Stomach (tissue), 9 donors: ENCODE data around the gene KCTD16. TPM values are rescaled to one million over a fixed set of nuclear protein-coding genes. Genes with fewer than 3 reads are reported as not detected.

Experiments used
- DNase-seq, 2 donors: peaks; one replicate each; pipeline versions ENCODE4 v3.0.0 to v3.0.0-alpha.2; 2013 to 2019
- H3K27ac ChIP-seq, 5 donors: fragments of 200-600 bp in 4 of 5; sonication (generic) in 4 of 5; one replicate each; pipeline ENCODE4 v1.5.1; 2013 to 2019; ENCODE audit warnings: mild to moderate bottlenecking in 1 of 5, moderate library complexity in 1 of 5
- H3K27me3 ChIP-seq, 3 donors: fragments of 200-600 bp; sonication (generic); one replicate each; pipeline ENCODE4 v1.5.1; 2017 to 2019; ENCODE audit warnings: mixed run types in 1 of 3
- H3K36me3 ChIP-seq, 4 donors: fragments of 200-600 bp; sonication (generic); 1 replicate in 3 of 4; 2 replicates in 1 of 4; pipeline ENCODE4 v1.5.1; 2016 to 2019
- H3K4me1 ChIP-seq, 4 donors: fragments of 200-600 bp; sonication (generic); one replicate each; pipeline ENCODE4 v1.5.1; 2016 to 2019
- H3K4me3 ChIP-seq, 4 donors: fragments of 200-600 bp; sonication (generic) in 3 of 4; one replicate each; pipeline ENCODE4 v1.5.1; 2016 to 2019; ENCODE audit warnings: mild to moderate bottlenecking in 1 of 4
- H3K9me3 ChIP-seq, 4 donors: fragments of 200-600 bp; sonication (generic); one replicate each; pipeline ENCODE4 v1.5.1; 2016 to 2019
- EP300 ChIP-seq: sonication (generic); formaldehyde crosslinking; IDR thresholded peaks from one replicate; pipeline ENCODE4 v1.6.1; 2017; ENCODE audit warnings: antibody characterized with exemption
- POLR2A ChIP-seq, 4 donors: fragments of 450-650 bp; IDR thresholded peaks; one replicate each; pipeline ENCODE4 v1.6.1; 2016; ENCODE audit warnings: antibody characterized with exemption in 4 of 4, control low read depth in 2 of 4, mild to moderate bottlenecking in 1 of 4, moderate library complexity in 1 of 4
- POLR2AphosphoS5 ChIP-seq, 3 donors: sonication (generic); formaldehyde crosslinking; IDR thresholded peaks; one replicate each; pipeline ENCODE4 v1.6.1; 2016; ENCODE audit warnings: antibody characterized with exemption in 3 of 3
- WGBS, 5 donors: extraction: QIAGEN DNeasy Blood & Tissue Kit in 3 of 5; methylation state at CpG; one replicate each; pipeline versions ENCODE4 v1.1.5 to v1.1.7; 2013 to 2018; 5-methylcytosine and 5-hydroxymethylcytosine counted together
- intact Hi-C: fragments of 100-400 bp; cut with DNase I; formaldehyde crosslinking; loops from one replicate; pipeline ENCODE4 v1.15.1; 2023; ENCODE audit warnings: low total_unique reads
- polyA plus RNA-seq, 3 donors: library from polyadenylated mRNA; stranded (reverse); fragments of 200-250 nt; gene quantifications; one replicate each; pipeline ENCODE4 v1.2.3, GENCODE V29; 2013
- total RNA-seq, 5 donors: library from RNA; depleted of rRNA; stranded (reverse); fragments of >200 nt; gene quantifications; one replicate each; pipeline versions ENCODE4 v1.1.0 to v1.2.3, GENCODE V29; 2014 to 2016
- TF ChIP-seq, protein P1 (sequence below), 7 experiments: fragments of 450-650 bp in 4 of 7; fragments of 200-600 bp in 3 of 7; sonication (generic) in 3 of 7; IDR thresholded peaks; one replicate each; pipeline ENCODE4 v1.5.1; 2016 to 2019; ENCODE audit warnings: antibody characterized with exemption in 7 of 7, control low read depth in 2 of 7, mild to moderate bottlenecking in 1 of 7
- donor health status: healthy with polysubstance abuse.
- donor health status: Bipolar disorder and iron deficiency.
- donor health status: healthy.

Gene KCTD16
- total and polyA plus RNA-seq, 8 donors: under 0.01 to 1.8 (median under 0.01) TPM; not detected in 4

DNA sequence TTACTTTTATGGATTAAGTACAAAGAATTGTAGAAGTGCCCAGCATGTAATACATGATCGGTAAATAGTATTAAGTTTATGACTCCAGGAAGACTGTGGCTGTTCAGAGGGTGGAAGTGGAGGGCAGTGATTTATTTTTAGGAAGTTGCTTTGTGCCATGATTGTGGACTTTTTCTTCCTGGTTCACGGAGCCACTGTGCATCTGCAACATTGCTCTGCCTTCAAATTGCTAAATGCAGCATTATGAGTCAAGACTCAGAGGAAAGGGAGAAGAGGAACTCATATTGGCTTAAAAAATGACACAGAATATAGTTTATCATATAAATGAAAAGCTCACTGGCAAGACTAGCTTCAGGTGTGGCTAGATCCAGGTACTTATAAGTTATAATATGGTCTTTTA, 301.5 kb downstream of the KCTD16 start:
- WGBS, 5 donors: 68 to 83% (median 78%) methylated on average over 2 of the region's 2 CpGs
- no peaks in the 10 kb centered on the region for H3K4me1 ChIP-seq
- no peaks in the 10 kb centered on the region for H3K27me3 ChIP-seq
- intact Hi-C loops: no loop called here
- H3K4me3 ChIP-seq: no peak overlapping the region
- DNase-seq: no peak
- no peaks in the 10 kb centered on the region for H3K36me3 ChIP-seq
- H3K9me3 ChIP-seq: no peaks in the 10 kb centered on the region
- TF ChIP-seq POLR2AphosphoS5 (IDR thresholded peaks at IDR 0.05) (no peak), POLR2A (IDR thresholded peaks at IDR 0.05) (no peak), EP300 (no peak)
- TF ChIP-seq, protein P1, sequence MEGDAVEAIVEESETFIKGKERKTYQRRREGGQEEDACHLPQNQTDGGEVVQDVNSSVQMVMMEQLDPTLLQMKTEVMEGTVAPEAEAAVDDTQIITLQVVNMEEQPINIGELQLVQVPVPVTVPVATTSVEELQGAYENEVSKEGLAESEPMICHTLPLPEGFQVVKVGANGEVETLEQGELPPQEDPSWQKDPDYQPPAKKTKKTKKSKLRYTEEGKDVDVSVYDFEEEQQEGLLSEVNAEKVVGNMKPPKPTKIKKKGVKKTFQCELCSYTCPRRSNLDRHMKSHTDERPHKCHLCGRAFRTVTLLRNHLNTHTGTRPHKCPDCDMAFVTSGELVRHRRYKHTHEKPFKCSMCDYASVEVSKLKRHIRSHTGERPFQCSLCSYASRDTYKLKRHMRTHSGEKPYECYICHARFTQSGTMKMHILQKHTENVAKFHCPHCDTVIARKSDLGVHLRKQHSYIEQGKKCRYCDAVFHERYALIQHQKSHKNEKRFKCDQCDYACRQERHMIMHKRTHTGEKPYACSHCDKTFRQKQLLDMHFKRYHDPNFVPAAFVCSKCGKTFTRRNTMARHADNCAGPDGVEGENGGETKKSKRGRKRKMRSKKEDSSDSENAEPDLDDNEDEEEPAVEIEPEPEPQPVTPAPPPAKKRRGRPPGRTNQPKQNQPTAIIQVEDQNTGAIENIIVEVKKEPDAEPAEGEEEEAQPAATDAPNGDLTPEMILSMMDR (IDR thresholded peaks at IDR 0.05): no peak
- no peak overlapping the region for H3K27ac ChIP-seq

DNA sequence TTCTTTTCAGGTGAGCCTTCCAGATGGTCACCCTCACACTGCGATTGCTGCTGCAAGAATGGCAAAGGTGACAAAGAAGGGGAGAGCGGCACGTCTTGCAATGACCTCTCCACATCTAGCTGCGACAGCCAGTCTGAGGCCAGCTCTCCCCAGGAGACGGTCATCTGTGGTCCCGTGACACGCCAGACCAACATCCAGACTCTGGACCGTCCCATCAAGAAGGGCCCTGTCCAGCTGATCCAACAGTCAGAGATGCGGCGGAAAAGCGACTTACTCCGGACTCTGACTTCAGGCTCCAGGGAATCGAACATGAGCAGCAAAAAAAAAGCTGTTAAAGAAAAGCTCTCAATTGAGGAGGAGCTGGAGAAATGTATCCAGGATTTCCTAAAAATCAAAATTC, 303.0 kb downstream of the KCTD16 start:
- Histone ChIP-seq H3K4me1 (no peaks in the 10 kb centered on the region), H3K27me3 (no peaks in the 10 kb centered on the region), H3K9me3 (no peaks in the 10 kb centered on the region), H3K4me3 (no peak overlapping the region), H3K27ac (no peak overlapping the region), H3K36me3 (no peaks in the 10 kb centered on the region)
- no peak for DNase-seq
- TF ChIP-seq POLR2AphosphoS5 (IDR thresholded peaks at IDR 0.05): no peak
- intact Hi-C loops: no loop called here
- WGBS, 5 donors: 90 to 96% (median 94%) methylated on average over 13 of the region's 13 CpGs

DNA sequence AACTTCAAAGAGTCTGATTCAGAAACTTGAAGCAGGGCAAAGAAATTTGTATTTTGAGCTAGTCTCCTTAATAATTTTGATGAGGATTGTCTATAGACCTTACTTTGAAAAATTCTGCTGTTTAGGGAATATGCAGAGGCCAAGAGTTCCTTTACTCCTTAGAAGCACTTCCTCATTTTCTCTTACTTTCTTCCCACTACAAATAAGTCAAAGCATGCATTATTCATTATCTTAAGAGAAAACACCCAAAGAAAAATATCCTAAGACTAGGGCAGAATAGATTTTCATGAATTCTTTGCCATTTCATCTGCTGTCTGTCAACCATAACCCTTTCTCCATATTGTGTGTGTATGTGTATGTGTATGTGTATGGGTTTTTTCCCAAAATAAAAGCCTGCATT, 307.9 kb downstream of the KCTD16 start:
- intact Hi-C loops: no loop called here
- H3K4me1 ChIP-seq: peaks cover 0 to 4% (median 0%) of the 10 kb centered on the region in 4 donors
- TF ChIP-seq POLR2AphosphoS5 (IDR thresholded peaks at IDR 0.05): no peak
- TF ChIP-seq, protein P1 (IDR thresholded peaks at IDR 0.05): no peak
- TF ChIP-seq POLR2A (IDR thresholded peaks at IDR 0.05): no peak
- no peak for TF ChIP-seq EP300
- no peaks in the 10 kb centered on the region for H3K9me3 ChIP-seq
- DNase-seq: no peak
- no peaks in the 10 kb centered on the region for H3K36me3 ChIP-seq
- no peaks in the 10 kb centered on the region for H3K27me3 ChIP-seq
- H3K4me3 ChIP-seq: no peak overlapping the region
- no peak overlapping the region for H3K27ac ChIP-seq

DNA sequence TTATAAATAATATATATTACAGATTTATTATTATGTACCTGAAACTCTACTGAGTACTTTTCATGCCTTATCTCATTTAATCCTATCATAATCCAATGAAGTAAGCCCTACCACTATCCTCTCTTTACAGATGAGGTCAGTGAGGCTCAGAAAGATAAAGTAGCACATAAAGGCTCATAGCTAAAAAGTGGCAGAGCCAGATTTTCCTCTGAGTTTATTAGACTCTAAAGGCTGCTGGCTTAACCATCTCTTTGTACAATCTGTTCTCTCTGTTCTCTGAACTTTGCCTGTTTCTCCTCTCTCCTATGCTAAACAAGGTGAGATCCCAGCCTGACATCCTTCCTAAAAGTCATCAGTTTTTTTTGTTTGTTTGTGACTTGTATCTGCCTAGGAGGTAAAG, 311.2 kb downstream of the KCTD16 start:
- Histone ChIP-seq H3K4me1 (peaks cover 0 to 4% (median 0%) of the 10 kb centered on the region in 4 donors), H3K27ac (no peak overlapping the region), H3K9me3 (no peaks in the 10 kb centered on the region), H3K36me3 (no peaks in the 10 kb centered on the region), H3K4me3 (no peak overlapping the region), H3K27me3 (no peaks in the 10 kb centered on the region)
- no peak for DNase-seq
- intact Hi-C loops: no loop called here
- TF ChIP-seq EP300 (no peak), POLR2A (IDR thresholded peaks at IDR 0.05) (no peak), POLR2AphosphoS5 (IDR thresholded peaks at IDR 0.05) (no peak)
- TF ChIP-seq, protein P1 (IDR thresholded peaks at IDR 0.05): no peak

DNA sequence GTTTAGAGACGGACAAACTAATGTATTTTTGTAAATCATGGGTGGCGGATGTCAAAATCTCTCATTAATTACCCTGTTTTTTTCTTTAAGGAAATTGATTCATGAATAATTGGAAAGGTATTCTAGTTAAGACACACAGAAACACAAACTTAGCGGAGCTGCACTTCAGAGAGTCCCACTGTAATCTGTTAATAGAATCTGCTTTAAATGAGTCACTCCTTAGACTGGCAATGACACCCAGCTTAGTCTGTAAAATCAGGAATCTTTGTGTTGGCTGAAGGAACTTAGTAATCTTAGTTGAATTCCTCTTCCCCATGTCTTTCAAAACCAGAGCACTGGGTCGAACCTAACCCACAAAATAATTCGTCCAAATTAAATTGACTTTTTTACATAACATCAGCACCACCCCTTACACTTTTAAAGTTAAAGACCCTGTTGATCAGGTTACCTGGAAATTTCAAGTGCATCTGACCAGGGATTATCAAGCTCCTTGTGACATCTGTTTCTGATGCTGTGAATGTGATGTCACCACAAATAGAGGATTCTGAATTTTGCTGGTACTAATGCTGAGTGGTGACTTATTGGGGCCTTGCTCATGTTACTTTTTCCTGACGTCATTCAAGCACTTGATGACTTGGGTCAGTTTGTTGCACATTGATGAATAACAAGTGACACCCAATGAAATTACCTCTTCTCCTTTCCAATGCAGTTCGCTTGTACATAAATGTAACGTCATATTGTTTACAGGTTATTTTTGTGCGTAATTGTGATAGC, 313.6 kb downstream of the KCTD16 start:
- intact Hi-C loops: no loop called here
- DNase-seq: no peak
- no peaks in the 10 kb centered on the region for H3K36me3 ChIP-seq
- TF ChIP-seq EP300 (no peak), POLR2A (IDR thresholded peaks at IDR 0.05) (no peak), POLR2AphosphoS5 (IDR thresholded peaks at IDR 0.05) (no peak)
- TF ChIP-seq, protein P1 (IDR thresholded peaks at IDR 0.05): no peak
- peaks cover 0 to 3% (median 0%) of the 10 kb centered on the region in 4 donors for H3K9me3 ChIP-seq
- no peak overlapping the region for H3K27ac ChIP-seq
- peaks cover 0 to 4% (median 0%) of the 10 kb centered on the region in 4 donors for H3K4me1 ChIP-seq
- no peaks in the 10 kb centered on the region for H3K27me3 ChIP-seq
- 66 to 78% (median 70%) methylated on average over 9 of the region's 9 CpGs for WGBS, 5 donors
- H3K4me3 ChIP-seq: no peak overlapping the region
